Left renal pelvis (tissue), 4 donors: ENCODE data around the gene BDKRB1. TPM values are rescaled to one million over a fixed set of nuclear protein-coding genes. Genes with fewer than 3 reads are reported as not detected.
"Not testable (repeated sequence)": the region's sequence is repeated elsewhere in the genome, so short reads cannot be mapped to it uniquely, and the experiment has no call there.

Experiments
- DNase-seq, 4 donors: peaks; one replicate each; pipeline ENCODE4 v3.0.0-alpha.2; 2013; ENCODE audit warnings: low read depth in 4 of 4, low spot score in 3 of 4
- polyA plus RNA-seq, 4 donors: library from polyadenylated mRNA; unstranded; fragments of 120-200 nt; gene quantifications; one replicate each; pipeline ENCODE4 v1.2.1, GENCODE V29; 2013; ENCODE audit not compliant: insufficient read length in 4 of 4

BDKRB1 gene
- polyA plus RNA-seq, 4 donors = 0.20 to 0.76 (median 0.40) TPM; not detected in 1

DNA sequence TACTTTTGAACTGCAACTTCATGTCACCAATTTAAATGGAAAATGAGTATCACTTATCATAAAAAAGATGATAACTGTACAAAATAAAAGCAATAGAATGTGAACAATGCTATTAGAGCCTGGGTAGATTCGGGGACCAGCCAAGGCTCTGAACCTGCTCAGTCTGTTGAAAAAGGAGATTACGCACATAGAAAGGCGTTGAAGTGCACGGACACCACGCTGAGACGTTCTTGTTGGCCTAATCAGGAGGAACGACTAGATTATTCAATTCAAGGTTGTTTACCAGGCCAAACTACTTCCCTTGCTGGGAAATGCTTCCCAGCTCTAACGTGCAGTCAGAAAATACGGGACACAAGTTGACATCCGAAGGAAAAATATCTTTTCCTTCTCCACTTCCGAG, 23.5 kb upstream of the BDKRB1 start:
- no peak for DNase-seq

- no peak for DNase-seq
Measured at GRCh38 chr14:96233661-96234060, 22.3 kb upstream of the BDKRB1 start.

GRCh38 chr14:96235426-96235825, 20.6 kb upstream of the BDKRB1 start:
- DNase-seq = no peak

DNA sequence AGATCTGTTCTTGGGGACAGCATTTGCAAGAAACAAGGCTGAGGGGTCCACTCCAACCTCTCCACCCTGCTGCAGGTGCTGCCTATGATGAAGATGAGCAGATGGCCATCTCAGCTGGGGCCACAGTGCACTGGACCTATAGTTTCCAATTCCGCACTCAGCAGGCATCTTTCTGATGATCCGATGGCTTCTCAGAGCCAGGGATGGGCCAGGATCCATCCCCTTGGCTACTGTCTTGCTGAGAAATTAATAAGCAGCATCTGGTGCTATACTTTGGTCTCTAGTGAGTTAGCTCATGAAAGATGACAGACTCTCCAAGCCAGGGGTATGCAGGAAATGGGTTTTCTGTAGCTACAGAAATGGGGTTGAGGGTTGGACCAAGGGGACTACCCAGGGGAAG, 18.4 kb upstream of the BDKRB1 start:
- DNase-seq = no peak

DNA sequence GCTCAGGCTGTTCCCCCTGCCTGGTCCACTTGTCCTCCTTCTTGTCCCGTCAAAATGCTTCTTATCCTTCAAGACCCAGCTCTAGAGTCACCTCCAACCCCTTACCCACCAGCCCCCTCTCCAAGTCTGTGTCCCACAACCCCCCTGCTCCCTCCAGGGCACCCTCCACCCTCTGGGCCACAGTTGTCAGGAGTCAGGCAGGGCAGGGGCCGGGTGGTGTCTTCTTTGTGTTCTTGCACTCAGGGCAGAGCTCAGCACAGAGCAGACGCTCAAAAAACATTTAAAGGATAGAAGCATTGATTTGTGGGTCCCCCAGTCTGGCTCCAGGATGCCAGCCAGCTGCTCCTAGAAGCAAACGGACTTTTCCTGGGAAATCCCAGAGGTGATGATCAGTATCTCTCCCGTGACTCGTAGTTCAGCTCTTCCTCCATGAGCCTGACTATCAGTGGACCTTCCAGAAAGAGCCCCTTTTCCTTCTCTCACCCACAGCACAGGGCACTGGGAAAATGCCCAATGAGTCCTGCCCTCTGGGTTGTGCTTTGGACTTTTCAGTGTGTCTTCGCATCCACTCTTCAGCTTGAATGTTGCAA, 17.2 kb upstream of the BDKRB1 start:
- DNase-seq = no peak

DNA sequence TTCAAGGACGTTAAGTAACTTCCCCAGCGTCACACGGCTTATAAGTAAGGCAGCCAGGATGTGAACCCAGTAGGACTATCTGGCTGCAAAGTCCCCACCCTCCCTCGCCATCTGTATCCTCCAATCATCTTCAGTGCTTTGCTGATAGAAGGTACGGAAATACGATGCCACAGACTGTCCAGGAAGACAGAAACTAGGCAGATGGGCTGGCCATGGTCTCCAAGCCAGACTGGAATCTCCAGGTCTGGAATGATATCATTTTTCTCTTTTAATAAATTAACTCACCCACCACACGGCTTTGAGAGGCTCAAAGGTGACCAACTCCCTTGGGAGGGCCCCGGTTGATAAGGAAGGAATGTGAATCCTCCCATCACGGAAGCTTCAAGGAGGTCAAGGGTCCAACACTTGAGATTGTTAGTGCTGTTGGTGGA, 16.3 kb upstream of the BDKRB1 start:
- no peak for DNase-seq

DNA sequence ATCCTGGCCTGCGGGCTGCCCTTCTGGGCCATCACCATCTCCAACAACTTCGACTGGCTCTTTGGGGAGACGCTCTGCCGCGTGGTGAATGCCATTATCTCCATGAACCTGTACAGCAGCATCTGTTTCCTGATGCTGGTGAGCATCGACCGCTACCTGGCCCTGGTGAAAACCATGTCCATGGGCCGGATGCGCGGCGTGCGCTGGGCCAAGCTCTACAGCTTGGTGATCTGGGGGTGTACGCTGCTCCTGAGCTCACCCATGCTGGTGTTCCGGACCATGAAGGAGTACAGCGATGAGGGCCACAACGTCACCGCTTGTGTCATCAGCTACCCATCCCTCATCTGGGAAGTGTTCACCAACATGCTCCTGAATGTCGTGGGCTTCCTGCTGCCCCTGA, 15.4 kb upstream of the BDKRB1 start:
- DNase-seq = no peak

- no peak for DNase-seq
Measured at GRCh38 chr14:96242126-96242525, 13.9 kb upstream of the BDKRB1 start.

- no peak for DNase-seq
Measured at GRCh38 chr14:96243785-96244184, 12.2 kb upstream of the BDKRB1 start.

DNA sequence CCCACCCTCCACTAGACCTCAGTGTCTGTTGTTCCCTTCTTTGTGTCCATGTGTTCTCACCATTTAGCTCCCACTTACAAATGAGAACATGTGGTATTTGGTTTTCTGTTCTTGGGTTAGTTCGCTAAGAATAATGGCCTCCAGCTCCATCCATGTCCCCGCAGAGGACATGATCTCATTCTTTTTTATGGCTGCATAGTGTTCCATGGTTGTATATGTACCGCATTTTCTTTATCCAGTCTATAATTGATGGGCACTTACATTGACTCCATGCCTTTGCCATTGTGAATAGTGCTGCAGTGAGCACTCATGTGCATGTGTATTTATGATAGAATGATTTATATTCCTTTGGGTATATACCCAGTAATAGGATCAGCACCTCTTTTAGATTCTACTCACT, 10.9 kb upstream of the BDKRB1 start:
- not testable (repeated sequence) for DNase-seq

DNA sequence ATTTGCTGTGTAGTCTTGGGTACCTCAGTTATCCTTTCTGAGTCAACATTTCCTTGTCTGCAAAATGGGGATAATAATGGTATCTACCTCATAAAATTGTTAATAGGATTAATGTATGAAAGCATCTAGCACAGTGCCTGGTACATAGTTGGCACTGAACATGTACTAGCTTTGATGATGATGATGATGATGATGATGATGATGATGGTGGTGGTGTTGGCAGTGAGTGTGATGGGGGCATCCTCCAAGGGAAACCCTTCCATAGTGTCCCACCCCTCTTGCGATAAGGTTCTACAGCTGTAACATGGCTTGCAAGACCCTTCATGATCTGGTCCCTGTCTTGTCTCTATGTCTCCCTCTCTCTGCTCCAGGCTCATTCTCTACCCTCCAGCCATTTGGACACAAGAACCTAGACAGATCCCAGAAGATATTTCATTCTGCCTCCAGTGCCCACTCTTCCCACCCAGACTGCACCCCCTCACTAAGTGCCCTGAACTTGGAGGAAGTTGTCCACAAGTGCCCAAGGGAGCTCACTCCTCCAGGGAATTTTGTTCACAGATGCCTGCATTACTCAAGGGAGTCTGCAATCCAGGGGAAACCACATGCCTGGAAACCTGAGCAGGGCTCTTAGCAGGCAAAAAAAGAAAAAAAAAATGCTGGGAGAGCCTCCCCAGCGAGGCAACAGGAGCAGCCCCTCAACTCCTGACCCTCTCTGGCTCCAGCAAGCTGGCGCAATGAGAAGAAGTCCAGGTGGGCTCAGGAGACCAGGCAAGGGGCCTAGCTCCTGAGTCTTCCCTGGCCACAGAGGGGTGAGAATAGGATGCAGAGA, 10.1 kb upstream of the BDKRB1 start:
- DNase-seq = no peak

DNA sequence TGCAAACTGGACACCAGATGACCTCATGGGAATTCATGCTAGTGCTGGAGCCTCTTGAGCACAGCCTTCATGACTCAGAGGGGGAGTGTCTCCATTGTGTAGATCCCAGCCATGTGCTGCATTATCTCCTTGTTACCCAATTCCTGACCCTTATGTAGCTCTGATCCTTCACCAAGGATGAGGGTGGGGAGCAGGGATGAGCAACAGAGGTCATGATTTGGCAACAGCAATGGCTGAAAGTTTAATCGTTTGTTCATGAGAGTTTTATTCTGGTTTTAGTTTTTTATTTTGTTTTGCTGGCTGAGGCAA, 9.5 kb upstream of the BDKRB1 start:
- DNase-seq = no peak

GRCh38 chr14:96247031-96247430, 9.0 kb upstream of the BDKRB1 start:
- DNase-seq = no peak

DNA sequence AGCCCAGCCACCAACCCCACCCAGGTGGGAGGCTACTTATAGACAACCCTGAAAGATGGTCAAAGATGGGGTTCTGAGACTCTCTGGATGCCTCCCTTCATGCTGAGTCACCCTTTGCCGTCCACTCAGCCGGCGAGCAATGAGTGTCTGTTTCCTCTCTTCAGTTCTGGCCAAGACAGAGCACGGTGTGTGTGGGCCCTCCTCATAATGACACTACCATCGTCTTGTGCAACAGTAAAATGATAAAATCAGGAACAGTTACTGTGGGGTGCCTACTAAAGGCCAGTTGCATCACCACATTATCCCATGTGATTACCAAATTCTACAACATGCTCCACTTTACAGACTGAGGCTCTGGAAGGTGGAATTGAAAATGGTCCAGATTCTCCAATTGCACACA, 7.0 kb upstream of the BDKRB1 start:
- no peak for DNase-seq

DNA sequence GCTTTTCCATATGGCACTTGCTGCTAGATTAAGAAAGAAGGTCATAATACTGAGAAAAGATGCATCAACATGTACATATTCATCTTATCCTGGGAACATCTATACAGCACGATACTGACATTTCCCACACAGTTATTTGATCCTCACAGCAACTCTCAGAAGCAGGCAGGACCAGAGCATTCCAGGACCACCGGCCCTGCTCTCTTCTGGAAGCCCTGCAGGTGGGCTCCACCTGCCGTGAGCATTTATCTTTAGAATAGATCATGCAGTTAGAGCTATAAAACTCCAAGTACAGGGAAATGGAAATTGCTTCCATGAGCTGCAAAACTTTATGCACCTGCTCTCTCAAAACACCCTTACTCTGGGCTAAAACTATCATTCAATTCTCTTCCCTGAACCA, 5.5 kb upstream of the BDKRB1 start:
- no peak for DNase-seq

GRCh38 chr14:96251656-96252155, 4.3 kb upstream of the BDKRB1 start:
- no peak for DNase-seq

DNA sequence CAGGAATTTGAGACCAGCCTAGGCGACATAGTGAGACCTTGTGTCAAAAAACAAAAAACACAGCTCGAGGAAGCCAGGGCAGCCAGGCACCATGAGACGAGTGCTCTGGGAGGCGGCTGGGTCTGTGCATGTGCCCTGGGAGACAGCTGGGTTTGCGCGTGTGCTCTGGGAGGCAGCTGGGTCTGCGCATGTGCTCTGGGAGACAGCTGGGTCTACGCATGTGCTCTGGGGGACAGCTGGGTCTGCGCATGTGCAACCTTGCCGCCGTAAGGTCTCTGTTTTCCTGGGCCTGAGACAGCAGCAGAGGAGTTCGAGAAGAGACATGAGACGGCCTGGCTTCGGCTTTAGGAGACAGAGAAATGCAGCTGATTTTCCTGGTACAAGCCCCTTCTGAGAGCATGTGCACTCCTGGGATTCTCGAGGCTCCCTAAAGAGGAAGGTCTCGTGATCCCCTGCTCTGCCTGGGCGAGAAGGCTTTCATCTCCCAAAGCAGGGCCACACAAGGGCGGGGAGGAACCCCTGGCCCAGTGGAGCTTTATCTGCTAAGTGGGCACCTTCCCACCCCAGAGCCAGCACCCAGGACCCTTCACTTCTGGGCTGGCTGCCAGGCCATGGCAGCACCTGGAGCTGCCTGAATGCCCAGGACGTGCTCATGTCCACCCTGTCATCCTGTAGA, 3.5 kb upstream of the BDKRB1 start:
- DNase-seq = no peak

GRCh38 chr14:96252999-96253539, 2.9 kb upstream of the BDKRB1 start:
- no peak for DNase-seq

DNA sequence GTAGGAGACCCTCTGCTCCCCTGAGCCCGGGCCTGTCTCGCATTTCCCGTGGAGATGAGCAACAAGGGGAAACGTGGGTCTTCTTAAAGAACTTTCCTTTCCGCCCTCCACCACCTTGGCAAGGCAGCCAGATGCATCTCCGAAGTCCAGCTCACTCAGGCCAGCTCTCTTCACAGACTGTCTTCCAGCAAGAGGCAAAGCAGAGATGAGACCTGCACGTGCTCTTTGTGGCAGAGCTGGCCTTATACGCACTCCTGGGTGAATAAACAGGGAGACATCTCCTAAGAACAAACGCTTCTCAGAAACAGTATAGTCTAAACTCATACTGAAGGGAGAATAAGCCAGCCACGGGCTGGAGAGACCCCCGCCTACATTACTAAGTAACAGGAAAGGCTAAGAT, 1.3 kb upstream of the BDKRB1 start:
- DNase-seq = no peak

- no peak for DNase-seq
Measured at GRCh38 chr14:96256407-96256806, 397 bp downstream of the BDKRB1 start.

DNA sequence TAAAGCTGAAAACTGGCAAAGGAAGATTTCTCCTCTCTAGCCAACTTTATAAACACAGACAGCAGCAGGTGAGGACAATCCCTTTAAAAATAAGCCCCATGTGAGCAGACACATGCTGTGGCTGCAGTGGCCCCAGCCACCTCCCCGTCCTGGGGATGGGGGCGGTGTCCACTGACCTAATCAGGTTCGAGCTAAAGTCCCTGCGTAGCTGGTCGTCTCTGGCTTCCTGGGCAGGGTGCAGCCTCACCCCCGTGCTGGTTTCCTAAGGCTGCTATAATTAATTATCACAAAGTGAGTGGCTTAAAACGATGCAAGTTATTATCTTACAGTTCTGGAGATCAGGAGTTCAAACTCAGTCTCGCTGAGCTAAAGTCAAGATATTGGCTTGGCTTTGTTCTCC, 1.0 kb downstream of the BDKRB1 start:
- no peak for DNase-seq

DNA sequence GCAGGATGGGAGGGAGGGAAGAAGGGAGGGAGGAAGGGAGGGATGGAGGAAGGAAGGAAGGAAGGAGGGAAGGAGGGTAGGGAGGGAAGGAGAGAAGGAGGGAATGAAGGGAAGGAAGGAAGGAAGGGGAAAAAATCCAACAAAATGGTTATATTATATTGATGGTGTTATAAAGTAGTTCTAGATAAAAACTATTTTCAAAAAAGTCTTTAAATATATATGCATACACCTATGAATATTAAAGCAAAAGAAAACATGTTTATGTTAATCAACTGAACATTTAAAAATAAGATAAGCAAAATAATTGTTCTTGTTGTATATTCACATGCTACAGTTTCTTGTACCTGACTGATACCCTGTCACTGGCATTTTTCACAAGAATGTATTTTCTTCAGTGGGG, 1.9 kb downstream of the BDKRB1 start:
- no peak for DNase-seq
